SJCRH30 (cell line): Measurements from ENCODE around the gene MYO18B. TPM values are rescaled to one million over a fixed set of nuclear protein-coding genes. Genes with fewer than 3 reads are reported as not detected.
A peak's percentile ranks its signal among the peaks of the same experiment; 100 is the strongest.
"Not testable (repeated sequence)": the region's sequence is repeated elsewhere in the genome, so short reads cannot be mapped to it uniquely, and the experiment has no call there.

ENCODE experiments used
- DNase-seq, 2 experiments: peaks; one replicate each; pipeline ENCODE4 v3.0.0-alpha.2; 2015 to 2020
- H3K27ac ChIP-seq: fragments of 250-450 bp; sonication (Bioruptor Pico); 2 replicates; pipeline ENCODE4 v1.5.1; 2020; ENCODE audit warnings: mild to moderate bottlenecking, moderate library complexity
- H3K27me3 ChIP-seq: fragments of 250-450 bp; sonication (Bioruptor Pico); 2 replicates; pipeline ENCODE4 v1.5.1; 2020; ENCODE audit warnings: mild to moderate bottlenecking, moderate library complexity
- H3K36me3 ChIP-seq: fragments of 250-450 bp; sonication (Bioruptor Pico); 2 replicates; pipeline ENCODE4 v1.5.1; 2020; ENCODE audit warnings: mild to moderate bottlenecking, moderate library complexity
- H3K4me1 ChIP-seq: fragments of 250-450 bp; sonication (Bioruptor Pico); 2 replicates; pipeline ENCODE4 v1.5.1; 2020; ENCODE audit warnings: mild to moderate bottlenecking, moderate library complexity
- H3K4me3 ChIP-seq: fragments of 250-450 bp; sonication (Bioruptor Pico); 2 replicates; pipeline ENCODE4 v1.5.1; 2020; ENCODE audit warnings: mild to moderate bottlenecking, moderate library complexity
- H3K9me3 ChIP-seq: fragments of 250-450 bp; sonication (Bioruptor Pico); replicated peaks from 2 replicates; pipeline ENCODE4 v1.5.1; 2020; ENCODE audit warnings: mild to moderate bottlenecking, moderate library complexity
- total RNA-seq: library from RNA; depleted of rRNA; stranded (reverse); fragments of >200 nt; shearing (Covaris generic); gene quantifications from 2 replicates; pipeline ENCODE4 v1.2.3, GENCODE V29; 2014

MYO18B gene
- total RNA-seq, 1 experiment from 2014 or later, result 40.6 TPM

DNA sequence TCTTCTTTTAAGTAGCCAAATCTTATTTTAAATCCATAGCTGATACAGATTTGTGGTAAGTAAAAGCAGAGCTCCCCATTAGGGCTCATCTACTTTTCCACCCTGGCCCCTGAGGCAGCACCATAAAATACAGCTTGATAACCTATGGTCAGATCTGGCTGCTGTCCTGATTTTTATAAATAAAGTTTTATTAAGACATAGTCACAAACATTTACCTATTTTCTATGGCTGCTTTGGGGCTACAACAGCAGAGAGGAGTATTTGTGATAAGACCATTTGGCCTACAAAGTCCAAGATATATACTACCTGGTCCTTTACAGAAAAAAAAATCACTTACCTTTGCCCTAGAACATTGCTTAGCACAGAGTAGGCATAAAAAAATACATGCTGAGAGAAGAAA lies 227.3 kb downstream of the MYO18B start:
- Histone ChIP-seq H3K9me3 (no peaks in the 10 kb centered on the region), H3K4me1 (peaks cover 4% of the 10 kb centered on the region; the same call in 1 of the 2 replicates), H3K36me3 (peaks cover 45% of the 10 kb centered on the region), H3K4me3 (no peak overlapping the region), H3K27ac (no peak overlapping the region), H3K27me3 (no peaks in the 10 kb centered on the region)
- DNase-seq, result no peak

DNA sequence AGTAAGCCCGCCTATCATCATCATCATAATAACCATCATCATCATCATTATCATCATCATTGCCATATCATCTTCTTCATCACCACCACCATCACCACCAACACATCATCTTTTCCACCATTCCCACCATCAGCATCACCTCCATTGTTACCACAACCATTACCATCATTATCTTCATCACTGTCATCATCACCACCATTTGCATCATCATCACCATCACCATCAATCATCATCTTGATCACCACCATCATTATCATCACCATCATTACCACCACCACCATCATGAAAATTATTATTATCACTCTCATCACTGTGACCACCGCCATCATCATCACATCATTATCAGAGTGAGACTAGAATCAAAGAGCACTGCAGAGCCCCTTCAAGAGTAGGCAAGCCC lies 227.9 kb downstream of the MYO18B start:
- Histone ChIP-seq H3K27me3 (no peaks in the 10 kb centered on the region), H3K27ac (no peak overlapping the region), H3K9me3 (no peaks in the 10 kb centered on the region), H3K36me3 (peaks cover 39% of the 10 kb centered on the region), H3K4me1 (peaks cover 7% of the 10 kb centered on the region; the same call in 1 of the 2 replicates), H3K4me3 (no peak overlapping the region)
- DNase-seq, result no peak

DNA sequence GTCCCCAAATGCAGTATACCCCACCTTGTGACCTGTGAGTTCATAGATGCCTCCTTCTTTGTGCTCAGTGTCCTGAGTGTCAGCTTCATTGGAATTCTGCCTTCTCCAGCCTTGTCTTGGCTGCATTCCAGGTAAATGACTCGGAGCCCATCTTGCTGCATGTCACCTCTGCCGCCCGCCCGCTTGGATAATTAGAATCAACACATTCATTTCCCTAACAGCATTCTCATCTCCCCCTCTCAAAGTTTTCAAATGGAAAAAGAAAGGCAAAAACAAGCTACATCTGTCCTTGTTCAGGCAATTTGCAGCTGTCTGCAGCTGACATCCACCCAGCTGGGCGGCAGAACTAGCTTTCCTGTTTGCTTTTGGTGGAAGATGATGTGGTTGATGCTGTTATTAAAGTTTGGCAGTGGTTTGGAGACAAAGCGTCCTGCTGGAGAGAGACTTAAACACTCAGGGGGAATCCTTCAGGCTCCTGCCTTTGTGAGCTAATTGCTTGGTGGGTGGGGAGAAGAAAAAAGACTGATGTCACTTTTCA lies 228.5 kb downstream of the MYO18B start:
- H3K36me3 ChIP-seq, result peaks cover 35% of the 10 kb centered on the region
- H3K27me3 ChIP-seq, result no peaks in the 10 kb centered on the region
- H3K4me1 ChIP-seq, result peaks cover 13% of the 10 kb centered on the region; the same call in 1 of the 2 replicates
- no peak overlapping the region for H3K4me3 ChIP-seq
- H3K9me3 ChIP-seq, result no peaks in the 10 kb centered on the region
- peak; percentile 14 to 42 for DNase-seq
- no peak overlapping the region for H3K27ac ChIP-seq

DNA sequence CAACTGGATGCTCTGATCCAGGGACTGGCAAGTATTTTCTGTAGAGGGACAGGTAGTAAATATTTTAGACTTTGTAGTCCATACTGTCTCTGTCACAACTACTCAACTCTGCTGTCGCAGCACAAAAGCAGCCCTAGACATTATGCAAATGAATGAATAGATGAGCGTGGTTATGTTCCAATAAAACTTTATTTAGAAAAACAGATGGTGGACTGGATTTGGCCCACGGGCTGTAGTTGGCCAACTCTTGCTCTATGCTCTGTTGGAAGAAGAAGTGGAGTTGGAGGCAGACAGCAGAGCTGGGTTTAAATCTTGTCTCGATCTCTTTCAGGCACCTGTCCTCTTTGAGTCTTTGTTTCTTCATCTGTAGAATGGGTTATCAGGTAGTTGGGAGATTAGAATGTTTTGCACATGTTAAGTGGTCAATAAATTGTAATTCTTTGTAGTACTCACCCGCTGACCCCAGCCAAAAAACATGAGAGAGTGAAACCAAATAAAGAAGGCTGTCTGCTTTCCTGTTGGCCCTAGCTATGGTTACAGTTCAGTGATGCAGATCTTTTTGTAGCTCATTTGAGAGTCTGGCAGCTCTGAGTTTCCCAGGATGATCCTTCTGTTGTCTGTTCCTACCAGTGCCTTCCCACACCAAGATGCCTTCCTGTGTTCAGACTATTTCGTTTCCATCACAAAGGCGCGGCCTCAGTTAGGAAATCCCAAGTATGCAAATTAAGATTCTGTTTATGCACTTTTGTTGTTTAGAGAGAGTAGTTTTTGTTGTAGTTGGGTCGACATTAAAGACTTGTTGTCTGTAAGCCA lies 229.2 kb downstream of the MYO18B start:
- Histone ChIP-seq H3K27ac (no peak overlapping the region), H3K9me3 (no peaks in the 10 kb centered on the region), H3K4me3 (no peak overlapping the region), H3K27me3 (no peaks in the 10 kb centered on the region), H3K4me1 (peaks cover 15% of the 10 kb centered on the region; the same call in 1 of the 2 replicates), H3K36me3 (peaks cover 42% of the 10 kb centered on the region)
- no peak for DNase-seq

DNA sequence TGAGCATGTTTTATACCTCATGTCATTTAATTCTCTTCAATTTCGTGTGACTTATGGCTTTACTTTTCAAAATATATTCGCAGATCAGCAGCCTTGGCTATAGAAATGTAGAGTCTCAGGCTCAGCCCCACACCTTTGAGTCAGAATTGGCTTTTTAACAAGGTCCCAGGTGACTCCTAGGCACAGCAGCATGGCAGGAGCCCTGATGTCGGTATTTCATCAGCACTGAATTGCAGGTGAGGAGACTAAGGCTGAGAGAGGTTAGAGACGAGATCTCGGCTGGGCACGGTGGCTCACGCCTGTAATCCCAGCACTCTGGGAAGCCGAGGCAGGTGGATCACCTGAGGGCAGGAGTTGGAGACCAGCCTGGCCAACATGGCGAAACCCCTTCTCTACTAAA lies 230.4 kb downstream of the MYO18B start:
- Histone ChIP-seq H3K27me3 (no peaks in the 10 kb centered on the region), H3K9me3 (no peaks in the 10 kb centered on the region), H3K4me3 (no peak overlapping the region), H3K27ac (no peak overlapping the region), H3K36me3 (peaks cover 48% of the 10 kb centered on the region), H3K4me1 (peaks cover 15% of the 10 kb centered on the region; the same call in 1 of the 2 replicates)
- no peak for DNase-seq

- Histone ChIP-seq H3K27me3 (no peaks in the 10 kb centered on the region), H3K9me3 (no peaks in the 10 kb centered on the region), H3K36me3 (peaks cover 53% of the 10 kb centered on the region), H3K4me1 (peaks cover 11% of the 10 kb centered on the region; the same call in 1 of the 2 replicates), H3K27ac (no peak overlapping the region), H3K4me3 (no peak overlapping the region)
- no peak for DNase-seq
These were observed 234.4 kb downstream of the MYO18B start for GRCh38 chr22:25976356-25976755.

- Histone ChIP-seq H3K27ac (no peak overlapping the region), H3K27me3 (no peaks in the 10 kb centered on the region), H3K4me3 (no peak overlapping the region), H3K4me1 (peaks cover 7% of the 10 kb centered on the region; the same call in 1 of the 2 replicates), H3K9me3 (no peaks in the 10 kb centered on the region), H3K36me3 (peaks cover 35% of the 10 kb centered on the region)
- no peak for DNase-seq
These were observed 238.0 kb downstream of the MYO18B start for GRCh38 chr22:25979968-25980367.

DNA sequence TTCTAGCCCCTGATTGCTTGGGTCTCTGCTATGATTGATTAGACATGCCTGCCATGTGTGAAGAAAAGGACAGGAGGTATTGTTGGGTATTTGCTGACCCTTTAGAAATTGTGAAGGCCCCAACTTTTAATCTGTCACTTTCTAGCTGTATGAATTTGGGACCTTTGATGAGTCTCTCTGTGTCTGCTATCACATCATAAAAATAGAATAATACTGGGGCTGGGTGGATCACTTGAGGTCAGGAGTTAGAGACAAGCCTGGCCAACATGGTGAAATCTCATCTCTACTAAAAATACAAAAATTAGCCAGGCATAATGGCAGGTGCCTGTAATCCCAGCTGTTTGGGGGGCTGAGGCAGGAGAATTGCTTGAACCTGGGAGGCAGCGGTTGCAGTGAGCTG lies 242.9 kb downstream of the MYO18B start:
- not testable (repeated sequence) for H3K27ac ChIP-seq, H3K9me3 ChIP-seq, DNase-seq, H3K27me3 ChIP-seq, H3K4me1 ChIP-seq, H3K4me3 ChIP-seq
- peaks cover 12% of the 10 kb centered on the region for H3K36me3 ChIP-seq

DNA sequence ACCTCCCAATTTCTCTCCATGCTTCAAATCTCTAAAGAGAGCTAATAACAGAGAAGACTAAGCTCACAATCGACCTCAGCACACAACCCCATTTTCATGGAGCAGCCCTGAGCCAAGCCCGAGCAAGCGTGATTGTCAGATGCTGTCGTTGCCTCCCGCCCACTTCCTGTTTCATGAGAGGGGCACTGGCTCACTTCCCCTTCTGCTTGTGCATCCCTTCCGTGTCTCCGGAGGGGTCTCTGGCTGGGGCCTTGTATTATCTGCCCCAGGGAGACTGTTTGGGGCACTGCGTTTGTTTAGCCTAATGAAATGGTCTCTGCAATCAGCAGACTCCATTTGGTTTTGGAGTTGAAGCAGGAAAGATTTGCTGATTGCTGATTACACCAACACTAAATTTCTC lies 246.0 kb downstream of the MYO18B start:
- Histone ChIP-seq H3K27ac (no peak overlapping the region), H3K27me3 (no peaks in the 10 kb centered on the region), H3K4me1 (no peaks in the 10 kb centered on the region), H3K9me3 (no peaks in the 10 kb centered on the region), H3K36me3 (no peaks in the 10 kb centered on the region; the same call in 1 of the 2 replicates), H3K4me3 (no peak overlapping the region)
- no peak for DNase-seq

DNA sequence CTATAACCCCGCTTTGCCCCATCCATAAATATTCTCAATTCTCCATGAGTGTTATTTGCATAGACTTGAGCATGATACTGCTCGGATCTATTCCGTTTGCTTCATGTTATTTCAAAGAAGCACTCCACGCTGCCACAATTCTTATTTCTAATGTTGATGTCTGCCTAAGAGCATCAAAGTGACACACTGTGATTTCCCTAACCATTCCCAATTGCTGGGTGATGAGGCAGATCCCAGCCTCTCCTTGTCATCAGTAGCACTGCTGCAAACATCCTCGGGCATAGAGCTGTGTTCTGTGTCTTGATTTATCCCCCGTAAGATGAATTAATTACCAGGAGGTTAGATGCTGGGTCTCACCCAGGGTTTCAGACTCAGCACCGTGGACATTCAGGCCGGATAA lies 249.0 kb downstream of the MYO18B start:
- Histone ChIP-seq H3K36me3 (peaks cover 11% of the 10 kb centered on the region), H3K4me3 (no peak overlapping the region), H3K27ac (no peak overlapping the region), H3K27me3 (no peaks in the 10 kb centered on the region), H3K4me1 (no peaks in the 10 kb centered on the region), H3K9me3 (no peaks in the 10 kb centered on the region)
- DNase-seq, result no peak

GRCh38 chr22:25992331-25992730 lies 250.3 kb downstream of the MYO18B start:
- Histone ChIP-seq H3K36me3 (peaks cover 11% of the 10 kb centered on the region), H3K4me1 (no peaks in the 10 kb centered on the region), H3K4me3 (no peak overlapping the region), H3K9me3 (no peaks in the 10 kb centered on the region), H3K27ac (no peak overlapping the region), H3K27me3 (no peaks in the 10 kb centered on the region)
- DNase-seq, result no peak

DNA sequence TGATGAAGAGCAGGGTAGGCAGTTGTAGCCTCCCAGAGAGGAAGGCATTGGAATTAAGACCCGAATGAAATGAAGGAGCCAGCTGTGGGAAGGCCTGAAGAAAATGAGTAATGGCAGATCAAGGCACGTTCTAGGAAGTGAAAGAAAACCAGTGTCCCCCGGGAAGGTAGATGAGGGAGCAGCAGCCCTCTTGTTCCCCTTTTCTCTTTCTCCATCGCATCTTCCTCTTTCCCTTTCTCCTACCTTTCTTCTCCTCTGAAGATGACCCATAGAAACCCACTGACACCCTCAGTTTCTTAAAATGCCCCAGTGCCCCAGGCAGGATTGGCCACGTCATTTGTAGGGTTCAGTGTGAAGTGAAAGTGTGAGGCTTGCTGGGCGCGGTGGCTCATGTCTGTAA lies 254.7 kb downstream of the MYO18B start:
- Histone ChIP-seq H3K27ac (no peak overlapping the region), H3K4me1 (no peaks in the 10 kb centered on the region), H3K27me3 (no peaks in the 10 kb centered on the region), H3K36me3 (peaks cover 15% of the 10 kb centered on the region), H3K4me3 (no peak overlapping the region), H3K9me3 (no peaks in the 10 kb centered on the region)
- DNase-seq, result no peak

GRCh38 chr22:25997886-25998775 lies 256.1 kb downstream of the MYO18B start:
- H3K9me3 ChIP-seq, result no peaks in the 10 kb centered on the region
- no peak for DNase-seq
- H3K27ac ChIP-seq, result no peak overlapping the region
- no peaks in the 10 kb centered on the region for H3K27me3 ChIP-seq
- no peak overlapping the region for H3K4me3 ChIP-seq
- no peaks in the 10 kb centered on the region for H3K4me1 ChIP-seq
- peaks cover 19% of the 10 kb centered on the region for H3K36me3 ChIP-seq

DNA sequence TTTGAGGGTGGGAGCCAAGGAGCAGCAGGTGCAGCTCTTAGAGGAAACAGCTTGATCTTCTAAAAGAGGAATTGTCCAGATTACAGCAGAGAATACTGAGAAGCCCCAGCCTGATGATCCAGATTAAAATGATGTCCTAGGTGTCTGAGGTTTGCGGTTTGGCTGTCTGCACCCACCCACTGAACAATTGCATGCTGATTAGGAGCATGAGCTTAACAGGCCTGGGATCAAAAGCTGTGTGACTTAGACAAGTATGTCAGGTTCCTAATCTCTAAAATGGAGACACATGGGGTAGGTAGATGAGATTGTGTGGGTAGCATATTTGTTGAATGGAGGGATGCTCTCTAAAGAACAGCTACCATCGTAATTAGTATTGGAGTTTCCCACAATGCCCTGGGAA lies 260.5 kb downstream of the MYO18B start:
- Histone ChIP-seq H3K27me3 (no peaks in the 10 kb centered on the region), H3K36me3 (peaks cover 43% of the 10 kb centered on the region), H3K27ac (no peak overlapping the region), H3K4me3 (no peak overlapping the region), H3K9me3 (no peaks in the 10 kb centered on the region), H3K4me1 (no peaks in the 10 kb centered on the region)
- no peak for DNase-seq

GRCh38 chr22:26004477-26004876 lies 262.5 kb downstream of the MYO18B start:
- Histone ChIP-seq H3K27ac (no peak overlapping the region), H3K4me1 (no peaks in the 10 kb centered on the region), H3K9me3 (no peaks in the 10 kb centered on the region), H3K36me3 (peaks cover 51% of the 10 kb centered on the region), H3K27me3 (no peaks in the 10 kb centered on the region), H3K4me3 (no peak overlapping the region)
- DNase-seq, result no peak
